HG03558 (cell line): ENCODE results near the gene CFAP20.
"Not testable (repeated sequence)": the region's sequence is repeated elsewhere in the genome, so short reads cannot be mapped to it uniquely, and the experiment has no call there.

Source experiments
- ATAC-seq: cut with Tn5 transposase; IDR thresholded peaks from one replicate; pipeline ENCODE4 v1.9.1; 2021; ENCODE audit warnings: moderate number of reproducible peaks; ENCODE audit not compliant: unreplicated experiment; ENCODE audit errors: extremely low read depth

CFAP20 gene

GRCh38 chr16:58099097-58099955, 29.9 kb downstream of the CFAP20 start:
- no peak for ATAC-seq

- ATAC-seq = no peak
Observed at GRCh38 chr16:58098207-58099096, 30.7 kb downstream of the CFAP20 start.

- no peak for ATAC-seq
Observed at GRCh38 chr16:58096249-58096648, 32.9 kb downstream of the CFAP20 start.

- ATAC-seq = not testable (repeated sequence)
Observed at GRCh38 chr16:58095575-58095960, 33.6 kb downstream of the CFAP20 start.

GRCh38 chr16:58094791-58095574, 34.2 kb downstream of the CFAP20 start:
- no peak for ATAC-seq

- ATAC-seq = no peak
Observed at GRCh38 chr16:58094026-58094425, 35.2 kb downstream of the CFAP20 start.

GRCh38 chr16:58090396-58090795, 38.8 kb downstream of the CFAP20 start:
- ATAC-seq = not testable (repeated sequence)

- ATAC-seq = no peak
Observed at GRCh38 chr16:58088091-58088490, 41.1 kb downstream of the CFAP20 start.

GRCh38 chr16:58087209-58087913, 41.8 kb downstream of the CFAP20 start:
- ATAC-seq = no peak

GRCh38 chr16:58086381-58087208, 42.6 kb downstream of the CFAP20 start:
- ATAC-seq = no peak

GRCh38 chr16:58085584-58086251, 43.5 kb downstream of the CFAP20 start:
- ATAC-seq = no peak

- no peak for ATAC-seq
Observed at GRCh38 chr16:58085171-58085570, 44.0 kb downstream of the CFAP20 start.

- no peak for ATAC-seq
Observed at GRCh38 chr16:58084635-58085034, 44.5 kb downstream of the CFAP20 start.

GRCh38 chr16:58082381-58082780, 46.8 kb downstream of the CFAP20 start:
- no peak for ATAC-seq

GRCh38 chr16:58080657-58081056, 48.5 kb downstream of the CFAP20 start:
- not testable (repeated sequence) for ATAC-seq

- no peak for ATAC-seq
Observed at GRCh38 chr16:58077796-58078195, 51.4 kb downstream of the CFAP20 start.

- ATAC-seq = no peak
Observed at GRCh38 chr16:58076514-58076913, 52.7 kb downstream of the CFAP20 start.

- no peak for ATAC-seq
Observed at GRCh38 chr16:58074657-58075056, 54.5 kb downstream of the CFAP20 start.
